ENCODE measurements around the gene CBX1.

The CBX1 gene

DNA sequence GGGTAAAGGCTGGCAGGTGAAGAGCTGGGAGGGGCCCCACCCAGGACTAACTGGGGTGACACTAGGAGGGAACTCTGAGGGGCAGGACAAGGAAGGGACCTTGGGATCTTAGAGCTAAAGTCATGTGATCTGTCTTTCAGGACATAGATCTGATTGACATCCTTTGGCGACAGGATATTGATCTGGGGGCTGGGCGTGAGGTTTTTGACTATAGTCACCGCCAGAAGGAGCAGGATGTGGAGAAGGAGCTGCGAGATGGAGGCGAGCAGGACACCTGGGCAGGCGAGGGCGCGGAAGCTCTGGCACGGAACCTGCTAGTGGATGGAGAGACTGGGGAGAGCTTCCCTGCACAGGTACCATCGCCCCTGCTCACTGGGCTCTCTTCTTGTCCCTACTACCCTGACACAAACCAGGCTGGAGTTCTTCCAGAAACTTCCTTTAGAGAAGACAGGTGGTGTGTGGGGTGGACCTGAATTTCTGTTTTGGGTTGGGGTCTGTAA lies 45.0 kb downstream of the CBX1 start:
- H3K4me2 ChIP-seq (ENCODE audit: low read depth, low read length): peak overlapping the region; percentile 46; the same call in 1 of the 2 replicates
- DNase-seq: no peak
- H3K9me2 ChIP-seq (replicated peaks; ENCODE audit: insufficient read depth, low read length): no peaks in the 10 kb centered on the region
- peak overlapping the region; percentile 53; the same call in 1 of the 2 replicates for H3K27ac ChIP-seq (ENCODE audit: low read length)
- peaks cover 25% of the 10 kb centered on the region for H3K36me3 ChIP-seq (replicated peaks; ENCODE audit: insufficient read depth, low read length)
- H3F3A ChIP-seq (ENCODE audit: insufficient read depth, low read length): peaks cover 5% of the 10 kb centered on the region; the same call in 1 of the 2 replicates
- no peak overlapping the region for H3K4me3 ChIP-seq (ENCODE audit: low read length)
- H3K27me3 ChIP-seq (replicated peaks; ENCODE audit: insufficient read depth, low read length): no peaks in the 10 kb centered on the region
- H3K4me1 ChIP-seq (ENCODE audit: low read length): peaks cover 53% of the 10 kb centered on the region
- H3K9me3 ChIP-seq (replicated peaks; ENCODE audit: insufficient read depth, low read length): no peaks in the 10 kb centered on the region
- peak overlapping the region; percentile 40; the same call in 1 of the 2 replicates for H3K9ac ChIP-seq (ENCODE audit: low read length)
- TF ChIP-seq, protein P1, sequence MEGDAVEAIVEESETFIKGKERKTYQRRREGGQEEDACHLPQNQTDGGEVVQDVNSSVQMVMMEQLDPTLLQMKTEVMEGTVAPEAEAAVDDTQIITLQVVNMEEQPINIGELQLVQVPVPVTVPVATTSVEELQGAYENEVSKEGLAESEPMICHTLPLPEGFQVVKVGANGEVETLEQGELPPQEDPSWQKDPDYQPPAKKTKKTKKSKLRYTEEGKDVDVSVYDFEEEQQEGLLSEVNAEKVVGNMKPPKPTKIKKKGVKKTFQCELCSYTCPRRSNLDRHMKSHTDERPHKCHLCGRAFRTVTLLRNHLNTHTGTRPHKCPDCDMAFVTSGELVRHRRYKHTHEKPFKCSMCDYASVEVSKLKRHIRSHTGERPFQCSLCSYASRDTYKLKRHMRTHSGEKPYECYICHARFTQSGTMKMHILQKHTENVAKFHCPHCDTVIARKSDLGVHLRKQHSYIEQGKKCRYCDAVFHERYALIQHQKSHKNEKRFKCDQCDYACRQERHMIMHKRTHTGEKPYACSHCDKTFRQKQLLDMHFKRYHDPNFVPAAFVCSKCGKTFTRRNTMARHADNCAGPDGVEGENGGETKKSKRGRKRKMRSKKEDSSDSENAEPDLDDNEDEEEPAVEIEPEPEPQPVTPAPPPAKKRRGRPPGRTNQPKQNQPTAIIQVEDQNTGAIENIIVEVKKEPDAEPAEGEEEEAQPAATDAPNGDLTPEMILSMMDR (IDR thresholded peaks at IDR 0.05; ENCODE audit: low read length): no peak
- TF ChIP-seq EZH2phosphoT487 (IDR thresholded peaks at IDR 0.05; ENCODE audit: low read length) (no peak), EZH2 (optimal IDR thresholded peaks at IDR 0.05; ENCODE audit: low read depth, low read length) (no peak)
- H4K20me1 ChIP-seq (ENCODE audit: insufficient read depth, low read length): no peaks in the 10 kb centered on the region
- H2AFZ ChIP-seq (ENCODE audit: low read length): no peak overlapping the region
- H3K79me2 ChIP-seq (ENCODE audit: low read length): peaks cover 92% of the 10 kb centered on the region

DNA sequence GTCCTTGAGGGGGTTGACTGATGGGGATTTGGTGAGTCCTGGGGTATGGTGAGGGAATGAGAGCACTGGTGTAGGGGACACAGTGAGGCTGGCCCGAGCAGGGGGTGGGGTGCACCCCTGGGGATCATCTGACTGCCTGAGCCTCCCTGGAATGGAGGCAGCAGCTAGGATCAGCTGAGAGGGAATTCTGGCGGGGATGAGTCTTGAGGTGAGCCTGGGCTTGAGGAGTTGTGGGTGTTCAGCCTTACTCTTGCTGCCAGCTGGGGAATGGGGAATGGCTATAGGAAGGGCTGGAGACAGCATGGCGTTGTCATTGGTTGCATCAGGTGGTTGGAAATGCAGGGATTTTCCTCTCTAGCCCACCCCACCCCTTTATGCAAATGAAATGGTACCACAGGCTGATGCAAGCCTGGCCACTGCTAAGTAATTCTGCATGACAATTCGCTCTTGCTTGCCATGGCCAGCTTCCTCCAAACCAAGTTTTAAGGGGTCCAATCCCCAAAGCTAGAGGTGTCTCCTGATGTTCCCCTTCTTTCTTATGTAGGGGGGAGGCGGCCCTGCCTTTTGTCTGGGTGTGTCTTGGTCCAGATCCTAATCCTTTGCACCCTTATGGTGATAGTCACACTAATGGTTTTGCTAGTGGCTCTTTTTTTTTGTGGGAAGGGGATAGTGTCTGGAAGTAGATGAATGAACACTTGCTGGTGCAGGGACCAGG lies 45.6 kb downstream of the CBX1 start:
- TF ChIP-seq EZH2phosphoT487 (IDR thresholded peaks at IDR 0.05; ENCODE audit: low read length) (no peak), EZH2 (optimal IDR thresholded peaks at IDR 0.05; ENCODE audit: low read depth, low read length) (no peak)
- TF ChIP-seq, protein P1 (IDR thresholded peaks at IDR 0.05; ENCODE audit: low read length): no peak
- no peaks in the 10 kb centered on the region for H4K20me1 ChIP-seq (ENCODE audit: insufficient read depth, low read length)
- H3K9ac ChIP-seq (ENCODE audit: low read length): peak overlapping the region; percentile 40; the same call in 1 of the 2 replicates
- peak; percentile 29 for DNase-seq
- H3K4me1 ChIP-seq (ENCODE audit: low read length): peaks cover 59% of the 10 kb centered on the region
- no peak overlapping the region for H2AFZ ChIP-seq (ENCODE audit: low read length)
- no peaks in the 10 kb centered on the region for H3K27me3 ChIP-seq (replicated peaks; ENCODE audit: insufficient read depth, low read length)
- H3K27ac ChIP-seq (ENCODE audit: low read length): peak overlapping the region; percentile 53; the same call in 1 of the 2 replicates
- no peaks in the 10 kb centered on the region for H3K9me3 ChIP-seq (replicated peaks; ENCODE audit: insufficient read depth, low read length)
- H3K4me2 ChIP-seq (ENCODE audit: low read depth, low read length): peak overlapping the region; percentile 46; the same call in 1 of the 2 replicates
- peaks cover 6% of the 10 kb centered on the region; the same call in 1 of the 2 replicates for H3F3A ChIP-seq (ENCODE audit: insufficient read depth, low read length)
- H3K4me3 ChIP-seq (ENCODE audit: low read length): no peak overlapping the region
- peaks cover 25% of the 10 kb centered on the region for H3K36me3 ChIP-seq (replicated peaks; ENCODE audit: insufficient read depth, low read length)
- peaks cover 96% of the 10 kb centered on the region for H3K79me2 ChIP-seq (ENCODE audit: low read length)
- no peaks in the 10 kb centered on the region for H3K9me2 ChIP-seq (replicated peaks; ENCODE audit: insufficient read depth, low read length)

DNA sequence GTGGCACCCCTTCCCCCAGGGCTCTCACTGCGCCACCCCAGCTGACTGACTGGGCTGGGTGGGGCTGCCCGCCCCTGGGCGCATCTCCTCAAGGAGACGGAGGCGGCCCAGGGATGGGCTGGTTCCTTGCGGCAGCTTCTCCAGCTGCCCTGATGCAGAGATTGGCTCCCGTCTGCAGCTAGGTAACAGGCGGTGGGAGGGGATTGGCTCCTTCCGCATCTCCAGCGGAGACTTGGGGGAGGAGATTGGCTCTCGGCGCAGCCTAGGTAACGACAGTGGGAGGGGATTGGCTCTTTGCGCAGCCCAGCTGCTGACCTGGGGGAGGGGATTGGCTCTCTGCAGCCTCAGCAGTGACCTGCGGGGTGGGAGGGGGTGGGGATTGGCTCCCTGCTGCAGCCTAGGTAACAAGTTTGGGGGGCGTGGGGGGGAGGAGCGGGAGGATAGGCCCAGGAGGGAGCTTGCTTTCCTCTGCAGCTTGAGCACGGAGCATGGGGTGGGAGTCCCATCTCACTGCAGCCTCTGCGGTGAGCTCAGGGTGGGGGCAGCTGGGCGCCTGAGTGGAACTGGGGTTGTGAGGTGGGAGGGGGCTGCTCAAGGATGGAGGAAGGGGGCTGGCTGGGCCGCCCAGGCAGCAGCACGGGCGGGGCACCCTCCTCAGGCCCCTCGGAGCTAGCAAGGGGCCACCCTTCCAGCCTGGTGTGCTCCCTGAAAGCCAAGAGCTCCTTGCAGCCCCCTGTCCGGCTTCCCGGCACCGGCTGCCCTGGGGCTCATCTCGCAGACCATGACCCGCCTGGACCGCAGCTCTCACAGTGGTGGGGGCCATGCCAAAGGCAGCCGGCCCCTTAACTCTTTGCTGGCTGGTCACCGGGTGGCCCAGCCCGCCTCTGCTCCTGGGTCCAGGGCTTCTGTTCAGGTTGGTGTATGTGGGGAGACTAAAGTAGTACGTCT lies 46.8 kb downstream of the CBX1 start:
- H3K4me2 ChIP-seq (ENCODE audit: low read depth, low read length): peak overlapping the region; percentile 46; the same call in 1 of the 2 replicates
- H3K9me3 ChIP-seq (replicated peaks; ENCODE audit: insufficient read depth, low read length): no peaks in the 10 kb centered on the region
- no peaks in the 10 kb centered on the region for H4K20me1 ChIP-seq (ENCODE audit: insufficient read depth, low read length)
- H3K27ac ChIP-seq (ENCODE audit: low read length): peak overlapping the region; percentile 53; the same call in 1 of the 2 replicates
- H3K27me3 ChIP-seq (replicated peaks; ENCODE audit: insufficient read depth, low read length): no peaks in the 10 kb centered on the region
- TF ChIP-seq, protein P1 (IDR thresholded peaks at IDR 0.05; ENCODE audit: low read length): no peak
- no peak for TF ChIP-seq EZH2phosphoT487 (IDR thresholded peaks at IDR 0.05; ENCODE audit: low read length)
- no peak for TF ChIP-seq EZH2 (optimal IDR thresholded peaks at IDR 0.05; ENCODE audit: low read depth, low read length)
- no peak for DNase-seq
- H3K9ac ChIP-seq (ENCODE audit: low read length): no peak overlapping the region
- no peak overlapping the region for H2AFZ ChIP-seq (ENCODE audit: low read length)
- peaks cover 25% of the 10 kb centered on the region for H3K36me3 ChIP-seq (replicated peaks; ENCODE audit: insufficient read depth, low read length)
- peaks cover 9% of the 10 kb centered on the region; the same call in 1 of the 2 replicates for H3F3A ChIP-seq (ENCODE audit: insufficient read depth, low read length)
- peaks cover 66% of the 10 kb centered on the region for H3K4me1 ChIP-seq (ENCODE audit: low read length)
- H3K79me2 ChIP-seq (ENCODE audit: low read length): peaks cover 99% of the 10 kb centered on the region
- no peaks in the 10 kb centered on the region for H3K9me2 ChIP-seq (replicated peaks; ENCODE audit: insufficient read depth, low read length)
- H3K4me3 ChIP-seq (ENCODE audit: low read length): no peak overlapping the region
